ENCODE measurements around the gene CYTL1. TPM values are rescaled to one million over a fixed set of nuclear protein-coding genes. Genes with fewer than 3 reads are reported as not detected.

Gene CYTL1
- total RNA-seq, 1 donor from 2014 or later, result not detected

- DNase-seq (ENCODE audit: low read depth), result no peak
- FAIRE-seq, result no peak
- H3K4me3 ChIP-seq (ENCODE audit: low read depth, low read length), result no peak overlapping the region
Observed at GRCh38 chr4:5045097-5045496, 25.8 kb upstream of the CYTL1 start.

GRCh38 chr4:5044341-5044740 lies 25.1 kb upstream of the CYTL1 start:
- DNase-seq (ENCODE audit: low read depth) (peak; percentile 45), FAIRE-seq (no peak)
- Histone ChIP-seq H3K4me3 (ENCODE audit: low read depth, low read length) (no peak overlapping the region), H3K36me3 (ENCODE audit: control insufficient read depth, insufficient read depth, low read length) (no peaks in the 10 kb centered on the region), H3K27me3 (ENCODE audit: control insufficient read depth, insufficient read depth, low read length) (no peaks in the 10 kb centered on the region)
- TF ChIP-seq CTCF (IDR thresholded peaks at IDR 0.05; ENCODE audit: insufficient read depth, low read length, severe bottlenecking), result no peak

More at GRCh38 chr4:5045097-5045496, 25.8 kb upstream of the CYTL1 start:
- Histone ChIP-seq H3K27me3 (ENCODE audit: control insufficient read depth, insufficient read depth, low read length) (no peaks in the 10 kb centered on the region), H3K36me3 (ENCODE audit: control insufficient read depth, insufficient read depth, low read length) (no peaks in the 10 kb centered on the region)
- no peak for TF ChIP-seq CTCF (IDR thresholded peaks at IDR 0.05; ENCODE audit: insufficient read depth, low read length, severe bottlenecking)

GRCh38 chr4:5043579-5043978 lies 24.3 kb upstream of the CYTL1 start:
- FAIRE-seq (no peak), DNase-seq (ENCODE audit: low read depth) (no peak)
- Histone ChIP-seq H3K36me3 (ENCODE audit: control insufficient read depth, insufficient read depth, low read length) (no peaks in the 10 kb centered on the region), H3K27me3 (ENCODE audit: control insufficient read depth, insufficient read depth, low read length) (no peaks in the 10 kb centered on the region), H3K4me3 (ENCODE audit: low read depth, low read length) (no peak overlapping the region)
- TF ChIP-seq CTCF (IDR thresholded peaks at IDR 0.05; ENCODE audit: insufficient read depth, low read length, severe bottlenecking), result no peak

- no peak for FAIRE-seq
Observed at GRCh38 chr4:5041699-5042098, 22.4 kb upstream of the CYTL1 start.

GRCh38 chr4:5040856-5041620 lies 21.8 kb upstream of the CYTL1 start:
- DNase-seq (ENCODE audit: low read depth) (no peak), FAIRE-seq (no peak)
- Histone ChIP-seq H3K27me3 (ENCODE audit: control insufficient read depth, insufficient read depth, low read length) (no peaks in the 10 kb centered on the region), H3K36me3 (ENCODE audit: control insufficient read depth, insufficient read depth, low read length) (no peaks in the 10 kb centered on the region), H3K4me3 (ENCODE audit: low read depth, low read length) (no peak overlapping the region)
- no peak for TF ChIP-seq CTCF (IDR thresholded peaks at IDR 0.05; ENCODE audit: insufficient read depth, low read length, severe bottlenecking)

More at GRCh38 chr4:5041699-5042098, 22.4 kb upstream of the CYTL1 start:
- Histone ChIP-seq H3K4me3 (ENCODE audit: low read depth, low read length) (no peak overlapping the region), H3K27me3 (ENCODE audit: control insufficient read depth, insufficient read depth, low read length) (no peaks in the 10 kb centered on the region), H3K36me3 (ENCODE audit: control insufficient read depth, insufficient read depth, low read length) (no peaks in the 10 kb centered on the region)
- no peak for DNase-seq (ENCODE audit: low read depth)
- TF ChIP-seq CTCF (IDR thresholded peaks at IDR 0.05; ENCODE audit: insufficient read depth, low read length, severe bottlenecking), result no peak

GRCh38 chr4:5039800-5040199 lies 20.5 kb upstream of the CYTL1 start:
- TF ChIP-seq CTCF (IDR thresholded peaks at IDR 0.05; ENCODE audit: insufficient read depth, low read length, severe bottlenecking), result no peak
- no peak overlapping the region for H3K4me3 ChIP-seq (ENCODE audit: low read depth, low read length)
- H3K36me3 ChIP-seq (ENCODE audit: control insufficient read depth, insufficient read depth, low read length), result no peaks in the 10 kb centered on the region
- DNase-seq (ENCODE audit: low read depth), result no peak
- no peak for FAIRE-seq
- H3K27me3 ChIP-seq (ENCODE audit: control insufficient read depth, insufficient read depth, low read length), result no peaks in the 10 kb centered on the region
